Fibroblast of skin of left quadriceps (primary cell): ENCODE results near the gene PCDH12.

Source experiments
- DNase-seq, 2 experiments: peaks; one replicate each; pipeline ENCODE4 v3.0.0-alpha.2; 2013; ENCODE audit warnings: low read depth in 2 of 2

The PCDH12 gene

GRCh38 chr5:141966275-141966962 is 8.4 kb upstream of the PCDH12 start:
- DNase-seq: no peak

GRCh38 chr5:141965071-141965470 is 7.1 kb upstream of the PCDH12 start:
- no peak for DNase-seq

DNA sequence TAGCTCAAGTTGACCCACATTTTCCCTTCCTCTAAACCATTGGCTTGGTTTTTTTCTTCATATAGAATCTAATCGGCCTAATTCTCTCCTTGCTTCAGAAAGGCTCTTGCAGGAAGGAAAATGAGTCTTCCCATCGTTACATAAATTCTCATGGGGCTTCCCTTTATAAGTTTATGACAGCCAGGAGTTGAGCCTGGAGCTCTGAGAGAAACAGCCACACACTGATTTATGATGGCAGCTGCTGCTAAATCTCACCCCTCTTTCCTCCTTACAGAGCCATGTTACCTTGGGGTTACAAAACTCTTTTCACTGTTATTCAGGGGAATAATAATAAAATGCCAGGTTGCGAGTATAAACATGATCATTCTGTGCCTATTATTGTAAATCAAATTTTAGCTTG is 5.7 kb upstream of the PCDH12 start:
- DNase-seq: no peak

DNA sequence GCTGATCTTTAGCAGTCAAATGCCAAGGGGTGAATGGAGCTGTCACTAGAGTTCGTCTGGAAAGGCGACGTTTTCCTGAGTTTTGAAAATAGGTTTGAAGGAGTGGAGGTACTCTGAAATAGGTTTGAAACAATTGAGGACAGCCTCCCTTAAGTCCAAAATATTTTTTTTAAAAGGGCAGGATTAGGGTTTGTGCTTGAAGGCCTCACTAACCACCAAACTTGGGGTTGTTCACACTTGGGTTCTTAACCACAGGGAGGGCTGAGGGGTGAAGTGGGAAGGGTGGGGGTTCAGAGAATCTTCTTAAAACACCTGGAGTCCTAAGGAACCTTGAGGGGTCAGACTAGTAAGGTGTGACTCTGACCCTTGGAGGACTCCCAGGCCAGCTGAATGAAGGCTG is 3.5 kb upstream of the PCDH12 start:
- DNase-seq: no peak

DNA sequence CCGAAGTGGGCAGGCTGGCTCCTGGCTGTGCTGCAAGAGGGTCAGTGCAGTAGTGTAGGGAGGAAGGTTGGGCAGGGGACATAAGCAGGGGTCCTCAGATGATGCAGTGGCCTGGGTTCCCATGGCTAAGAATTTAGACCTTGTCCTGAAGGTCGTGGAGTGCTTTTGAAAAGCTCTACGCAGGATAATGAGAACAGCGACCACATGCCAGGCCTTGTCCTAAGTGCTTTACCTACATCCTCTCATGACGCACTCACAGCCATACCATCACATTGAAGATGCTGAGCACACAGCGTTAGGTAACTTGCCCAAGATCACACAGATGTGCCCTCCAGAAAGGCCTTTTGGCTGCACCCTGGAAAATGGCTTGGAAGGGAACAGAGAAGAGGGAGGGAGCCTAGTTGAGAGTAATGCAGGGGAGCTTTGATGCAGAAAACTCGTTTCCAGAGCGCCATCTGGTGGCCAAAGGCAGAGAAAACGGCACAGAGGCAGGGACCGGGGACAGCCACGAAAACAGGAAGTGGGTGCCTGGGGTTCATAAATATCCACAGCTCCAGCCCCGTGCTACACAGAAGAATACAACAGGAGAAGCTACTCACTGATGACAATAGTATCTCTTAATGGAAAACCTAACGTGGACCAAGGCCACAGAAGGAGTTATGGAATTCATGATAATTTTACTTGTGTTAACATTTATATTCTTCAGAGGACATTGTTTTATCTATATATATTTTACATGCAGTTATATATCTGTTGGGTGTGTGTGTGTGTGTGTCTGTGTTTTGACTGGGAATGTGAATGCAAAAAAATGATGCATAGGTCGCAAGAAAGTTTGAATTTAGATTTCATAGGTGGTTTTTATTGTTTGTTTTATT is 2.7 kb upstream of the PCDH12 start:
- DNase-seq: peak; percentile 63 to 68

GRCh38 chr5:141960018-141960417 is 2.0 kb upstream of the PCDH12 start:
- no peak for DNase-seq

DNA sequence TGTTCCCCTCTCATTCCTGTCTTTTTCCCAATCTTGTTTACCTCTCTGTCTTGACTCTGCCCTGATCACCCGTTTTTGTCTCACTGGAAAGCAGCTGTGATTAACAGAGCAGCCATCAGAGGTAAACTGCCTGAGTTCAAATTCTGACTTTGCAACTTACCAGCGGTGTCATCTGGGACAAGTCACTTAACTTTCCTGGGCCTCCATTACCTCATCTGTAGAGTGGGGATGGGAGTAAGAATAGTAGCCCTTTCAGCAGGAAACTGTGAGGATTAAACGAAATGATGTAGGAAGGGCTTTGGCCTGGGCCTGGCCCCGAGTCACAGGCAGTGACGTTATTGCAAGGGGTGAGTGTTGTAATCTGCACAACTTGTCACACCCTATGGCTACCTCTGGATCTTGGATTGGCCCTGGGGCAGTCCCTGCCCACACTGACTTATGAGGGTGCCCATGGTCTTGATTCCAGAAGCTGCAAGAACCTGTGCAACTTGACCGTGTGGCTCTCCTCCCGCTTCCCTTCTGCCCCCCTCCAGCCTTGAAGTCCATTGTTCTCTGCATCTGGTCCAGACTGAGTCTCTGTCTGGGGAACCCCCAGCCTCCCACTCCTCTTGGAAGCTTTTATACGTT is 657 bp upstream of the PCDH12 start:
- DNase-seq: no peak

DNA sequence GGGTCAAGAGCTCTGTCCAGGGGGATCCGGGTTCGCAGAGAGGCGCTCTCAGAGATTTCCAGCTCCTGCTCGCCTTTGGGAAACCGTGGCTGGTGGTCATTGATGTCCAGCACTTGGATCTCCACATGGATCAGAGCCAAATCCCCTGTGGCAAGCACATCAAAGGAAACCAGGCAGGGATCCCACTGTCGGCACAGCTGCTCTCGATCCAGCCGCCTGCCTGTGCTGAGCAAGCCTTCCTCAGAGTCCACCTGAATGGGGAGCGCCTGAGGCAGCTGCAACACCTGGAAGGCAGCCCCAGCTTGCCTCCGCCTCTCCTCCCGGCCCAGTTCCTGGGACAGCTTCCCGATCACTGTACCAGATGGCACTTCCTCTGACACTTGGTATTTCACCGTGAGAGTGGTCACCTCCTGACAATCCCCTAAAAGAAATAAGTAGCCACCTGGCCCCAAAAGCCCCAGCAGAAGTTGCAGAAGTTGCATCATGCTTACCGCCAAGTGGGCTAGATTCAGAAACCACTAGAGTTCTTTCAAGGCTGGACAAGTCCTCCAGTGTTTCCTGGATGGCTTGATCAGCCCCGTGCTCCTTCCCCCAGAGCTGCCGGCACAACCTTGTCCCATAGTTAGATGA is 520 bp downstream of the PCDH12 start:
- no peak for DNase-seq

DNA sequence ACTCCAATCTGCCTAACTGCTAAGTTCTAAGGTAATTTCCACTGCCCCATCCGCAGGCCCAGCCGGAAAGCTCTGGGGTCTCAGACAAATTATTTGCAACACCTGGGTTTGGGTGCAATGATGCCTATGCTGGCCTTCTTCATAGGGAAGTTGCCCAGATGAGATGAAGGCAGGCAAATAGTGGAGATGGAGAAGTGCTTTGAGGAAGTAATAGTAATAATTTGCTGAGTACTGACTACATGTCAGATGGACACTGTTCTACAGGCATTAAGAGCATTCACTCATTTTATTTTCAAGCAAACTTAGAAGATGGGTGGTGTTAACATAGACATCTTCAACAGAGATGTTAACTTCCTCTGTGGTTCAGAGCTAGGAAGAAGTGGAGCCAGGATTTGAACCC is 3.8 kb downstream of the PCDH12 start:
- DNase-seq: no peak

GRCh38 chr5:141952020-141952419 is 6.0 kb downstream of the PCDH12 start:
- no peak for DNase-seq

DNA sequence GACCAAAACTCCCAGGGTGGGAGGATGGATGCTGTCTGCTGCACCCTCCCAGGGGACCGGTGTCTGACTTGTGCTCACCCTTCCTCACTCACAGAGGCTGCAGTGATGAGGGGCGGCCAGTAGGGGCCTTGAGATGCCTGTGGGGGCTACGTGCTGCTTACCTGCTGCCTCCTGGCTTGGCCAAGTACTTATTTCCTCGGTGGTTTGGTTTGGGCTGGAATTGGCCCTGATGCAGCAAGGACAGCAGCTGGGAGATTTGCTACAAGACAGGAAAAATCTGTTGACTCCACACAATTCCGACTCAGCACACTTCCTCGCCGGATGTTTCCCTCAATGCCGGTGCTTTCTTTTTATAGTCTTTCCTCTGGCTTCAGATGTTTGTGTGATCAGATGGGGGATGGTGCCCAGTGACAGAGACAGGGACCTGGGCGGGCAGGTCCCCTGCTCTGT is 6.6 kb downstream of the PCDH12 start:
- no peak for DNase-seq

DNA sequence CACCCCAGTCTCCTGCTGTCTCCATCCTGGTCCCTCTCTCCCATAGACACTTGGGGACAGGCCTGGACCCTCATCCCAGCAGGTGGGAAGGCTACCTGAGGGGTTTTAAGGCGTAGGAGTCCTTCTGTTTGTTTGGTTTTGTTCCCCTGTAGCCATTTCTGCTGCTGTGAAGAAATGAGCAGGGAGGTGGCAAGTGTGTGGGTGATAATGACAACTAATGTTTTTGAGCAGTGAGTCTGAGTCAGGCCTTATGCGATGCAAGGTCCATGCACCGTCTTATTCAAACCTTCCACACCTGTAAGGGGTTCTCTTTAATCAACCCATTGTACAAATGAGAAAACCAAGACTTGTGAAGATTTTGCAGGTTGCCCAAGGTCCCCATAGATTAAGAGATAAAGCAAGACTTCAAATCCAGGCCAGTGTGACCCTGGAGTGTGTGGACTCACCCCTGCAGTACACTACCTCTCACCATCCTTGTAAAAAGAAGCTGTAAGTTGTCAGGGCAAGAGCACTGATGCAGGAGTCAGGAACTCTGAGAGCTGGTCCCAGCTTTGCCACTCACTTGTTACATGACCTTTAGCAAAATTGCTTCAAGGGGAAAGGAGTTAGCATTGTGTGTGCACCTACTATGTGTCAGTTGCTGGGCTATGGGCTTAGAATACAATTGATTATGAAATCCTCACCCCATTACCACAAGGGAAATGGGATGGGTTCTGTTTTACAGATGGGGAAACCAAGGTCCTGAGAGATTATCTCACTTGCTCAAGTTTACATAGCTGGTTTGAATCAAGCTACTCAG is 7.6 kb downstream of the PCDH12 start:
- DNase-seq: no peak

- no peak for DNase-seq
Observed at GRCh38 chr5:141949511-141949910, 8.5 kb downstream of the PCDH12 start.

GRCh38 chr5:141948812-141949211 is 9.2 kb downstream of the PCDH12 start:
- no peak for DNase-seq

DNA sequence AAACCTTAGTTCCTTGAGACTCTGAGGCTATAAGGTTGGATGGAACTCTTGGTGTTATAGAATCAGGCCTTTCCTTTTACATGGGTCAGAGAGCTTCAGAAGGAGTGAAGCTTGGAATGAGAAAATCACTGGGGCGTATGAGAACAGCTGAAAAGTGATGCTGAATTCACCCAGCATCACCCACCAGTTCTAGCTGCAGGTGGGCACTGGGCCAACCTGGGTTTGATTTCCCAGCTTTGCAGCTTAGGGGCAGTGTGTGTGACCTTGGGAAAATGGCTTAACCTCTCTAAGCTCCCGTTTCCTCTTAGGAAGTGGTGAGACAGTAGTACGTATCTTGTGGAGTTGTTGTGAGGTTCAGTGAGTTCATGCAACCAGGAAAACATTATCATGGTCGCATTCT is 10.7 kb downstream of the PCDH12 start:
- no peak for DNase-seq

DNA sequence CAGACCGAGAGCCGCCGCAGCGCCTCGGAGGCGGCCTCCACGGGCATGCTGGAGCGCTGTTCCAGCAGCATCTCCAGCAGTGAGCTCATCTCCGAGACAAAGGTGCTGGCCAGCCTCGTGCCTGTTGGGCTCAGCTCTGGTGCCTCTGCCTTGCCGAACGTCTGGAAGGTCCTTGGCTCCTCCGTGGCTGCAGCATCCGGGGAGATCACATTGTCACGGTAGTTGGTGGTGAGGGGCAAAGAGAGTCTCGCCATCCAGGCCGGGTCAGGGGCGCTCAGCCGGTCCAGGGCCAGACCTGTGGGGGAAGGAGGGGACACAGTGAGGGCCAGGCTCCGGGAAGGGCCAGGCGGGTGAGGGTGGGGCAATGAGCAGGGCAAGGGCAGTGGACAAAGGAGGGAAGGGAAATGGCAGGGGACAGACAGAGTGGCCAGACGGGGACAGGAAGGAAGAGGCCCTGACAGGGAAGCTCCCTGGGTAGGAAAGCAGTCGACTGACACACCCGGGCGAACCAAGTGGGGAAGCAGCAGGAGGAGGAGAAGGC is 12.4 kb downstream of the PCDH12 start:
- DNase-seq: no peak

DNA sequence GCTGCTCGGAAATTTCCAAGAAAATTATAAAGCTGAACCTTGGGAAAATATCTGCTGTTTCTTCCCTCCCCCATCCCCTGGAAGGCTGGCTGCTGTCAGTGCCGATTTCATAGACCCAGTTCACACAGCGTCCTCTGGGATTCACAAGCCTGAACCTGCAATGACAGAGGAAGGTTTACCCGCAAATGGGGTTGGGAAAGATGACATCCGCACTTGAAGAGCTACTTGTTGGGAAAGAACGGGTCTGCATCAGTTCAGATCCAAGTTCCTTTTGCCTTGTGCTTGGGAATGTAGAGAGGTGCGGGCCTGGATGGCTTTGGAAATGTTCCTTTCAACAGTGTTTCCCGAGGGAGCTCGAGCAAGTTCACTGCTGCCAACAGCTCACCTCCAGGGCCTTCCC is 13.9 kb downstream of the PCDH12 start:
- DNase-seq: no peak

DNA sequence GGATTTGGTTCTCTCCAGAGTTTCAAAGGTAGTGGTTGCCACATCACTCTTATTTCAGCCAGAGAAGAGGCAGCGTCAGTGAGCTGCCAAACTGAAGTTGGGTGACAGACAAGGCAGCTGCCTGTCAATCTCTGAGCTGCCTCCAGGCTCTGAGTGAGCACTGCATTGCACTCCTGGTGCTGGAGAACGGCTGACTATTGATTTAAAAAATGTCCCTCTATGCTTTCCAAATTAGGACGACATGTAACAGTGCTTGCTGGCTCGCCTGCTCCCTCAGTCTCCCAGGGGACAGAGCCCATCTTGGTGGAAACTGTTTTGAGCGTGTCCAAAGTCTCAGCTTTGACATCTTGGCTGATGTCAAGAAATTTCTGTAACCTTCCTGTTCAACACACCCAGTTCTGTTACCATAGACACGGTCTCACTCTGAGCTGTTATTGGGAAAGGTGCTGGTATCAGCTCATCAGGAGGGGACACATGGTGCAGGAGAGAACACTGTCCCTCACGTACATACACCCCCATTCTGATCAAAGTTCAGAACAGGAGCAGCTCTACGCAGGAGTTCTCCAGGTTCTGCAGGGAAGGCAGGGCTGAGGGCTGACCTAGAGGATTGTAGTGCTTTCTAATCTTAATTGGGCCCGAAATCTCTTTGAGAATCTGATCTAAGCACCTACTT is 15.7 kb downstream of the PCDH12 start:
- no peak for DNase-seq

DNA sequence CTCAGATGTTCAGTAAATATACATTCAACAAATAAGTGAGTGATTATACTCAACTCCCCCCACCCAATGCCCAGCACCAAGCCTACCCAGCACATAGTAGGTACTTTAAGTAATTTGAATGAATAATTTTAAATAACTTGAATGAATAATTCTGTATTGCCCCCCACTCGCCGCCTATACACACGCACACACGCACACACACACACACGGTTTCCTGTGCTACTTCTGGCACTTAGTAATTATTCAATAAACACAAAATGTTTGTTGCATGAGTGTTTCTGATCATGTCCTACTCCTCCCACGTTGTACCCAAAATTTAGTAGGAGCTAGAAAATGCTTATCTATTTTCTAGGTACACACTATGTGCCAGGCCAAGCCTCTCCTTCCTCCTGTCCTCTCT is 16.2 kb downstream of the PCDH12 start:
- DNase-seq: no peak

DNA sequence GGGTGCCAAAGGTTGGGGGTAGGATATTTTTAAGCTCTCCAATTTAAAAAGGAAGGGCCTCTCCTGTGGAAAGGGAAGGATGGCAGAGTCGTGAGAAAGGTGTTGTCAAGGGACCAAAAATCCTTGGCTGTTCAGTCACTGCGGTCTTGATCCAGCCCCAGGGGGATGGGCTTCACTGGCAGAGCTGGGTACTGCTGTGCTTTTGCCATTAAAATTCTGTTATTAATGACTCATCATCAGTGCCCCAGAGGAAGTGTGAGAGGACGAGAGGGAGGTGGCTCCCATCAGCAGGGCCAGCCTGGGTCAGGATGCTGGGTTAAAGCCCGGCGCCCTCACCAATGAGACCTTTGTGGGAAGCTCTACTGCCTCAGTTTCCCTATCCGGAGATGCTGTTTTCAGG is 16.7 kb downstream of the PCDH12 start:
- DNase-seq: no peak
